GM19043 (cell line): ENCODE measurements around the gene FIBIN.
"Not testable (repeated sequence)": the region's sequence is repeated elsewhere in the genome, so short reads cannot be mapped to it uniquely, and the experiment has no call there.

Experiments
- ATAC-seq: cut with Tn5 transposase; IDR thresholded peaks from one replicate; pipeline ENCODE4 v1.9.1; 2021; ENCODE audit warnings: low read depth; ENCODE audit not compliant: unreplicated experiment

FIBIN gene

DNA sequence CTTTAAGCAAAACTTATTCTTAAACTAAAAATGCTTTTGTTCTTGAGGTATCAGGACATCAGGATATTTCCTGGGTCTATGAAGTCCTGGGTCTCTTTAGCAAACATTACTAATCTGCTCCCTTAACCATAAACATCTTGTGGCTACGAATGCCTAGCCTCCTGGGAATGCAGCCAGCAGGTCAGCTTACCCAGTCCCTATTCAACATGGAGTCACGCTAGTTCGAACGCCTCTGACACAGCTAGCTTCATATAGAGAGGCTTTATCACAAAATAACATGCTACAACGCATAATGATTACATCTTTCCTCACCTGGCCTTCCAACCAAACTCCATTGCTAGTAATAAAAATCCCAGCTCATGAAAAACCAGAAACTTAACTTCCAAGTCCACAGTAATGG lies 17.5 kb upstream of the FIBIN start:
- ATAC-seq, result no peak

GRCh38 chr11:26977209-26977608 lies 16.7 kb upstream of the FIBIN start:
- not testable (repeated sequence) for ATAC-seq

DNA sequence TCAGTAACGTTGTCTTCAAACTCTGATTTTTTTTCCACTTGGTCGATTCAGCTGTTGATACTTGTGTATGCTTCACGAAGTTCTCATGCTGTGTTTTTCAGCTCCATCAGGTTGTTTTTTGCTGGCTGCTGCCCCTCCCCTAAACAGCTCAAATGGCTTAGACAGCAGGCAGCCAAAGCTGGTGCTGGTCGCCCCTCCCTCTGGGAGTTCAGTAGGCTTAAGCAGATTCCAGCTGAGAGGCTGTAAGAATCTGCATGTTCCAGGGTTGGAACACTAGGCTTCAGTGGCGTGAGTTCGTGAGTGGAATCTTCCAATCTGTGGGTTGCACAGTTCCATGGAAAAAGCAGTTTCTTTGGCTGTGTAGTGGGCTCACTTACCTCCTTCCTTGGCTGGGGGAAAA lies 10.3 kb upstream of the FIBIN start:
- ATAC-seq, result no peak

GRCh38 chr11:26985470-26985869 lies 8.4 kb upstream of the FIBIN start:
- ATAC-seq, result no peak

GRCh38 chr11:26985943-26986342 lies 8.0 kb upstream of the FIBIN start:
- no peak for ATAC-seq

- ATAC-seq, result no peak
Measured at GRCh38 chr11:26987272-26987671, 6.6 kb upstream of the FIBIN start.

GRCh38 chr11:26987731-26988130 lies 6.2 kb upstream of the FIBIN start:
- no peak for ATAC-seq

- no peak for ATAC-seq
Measured at GRCh38 chr11:26992031-26992541, 1.8 kb upstream of the FIBIN start.

- no peak for ATAC-seq
Measured at GRCh38 chr11:26994631-26995095, 751 bp downstream of the FIBIN start.

DNA sequence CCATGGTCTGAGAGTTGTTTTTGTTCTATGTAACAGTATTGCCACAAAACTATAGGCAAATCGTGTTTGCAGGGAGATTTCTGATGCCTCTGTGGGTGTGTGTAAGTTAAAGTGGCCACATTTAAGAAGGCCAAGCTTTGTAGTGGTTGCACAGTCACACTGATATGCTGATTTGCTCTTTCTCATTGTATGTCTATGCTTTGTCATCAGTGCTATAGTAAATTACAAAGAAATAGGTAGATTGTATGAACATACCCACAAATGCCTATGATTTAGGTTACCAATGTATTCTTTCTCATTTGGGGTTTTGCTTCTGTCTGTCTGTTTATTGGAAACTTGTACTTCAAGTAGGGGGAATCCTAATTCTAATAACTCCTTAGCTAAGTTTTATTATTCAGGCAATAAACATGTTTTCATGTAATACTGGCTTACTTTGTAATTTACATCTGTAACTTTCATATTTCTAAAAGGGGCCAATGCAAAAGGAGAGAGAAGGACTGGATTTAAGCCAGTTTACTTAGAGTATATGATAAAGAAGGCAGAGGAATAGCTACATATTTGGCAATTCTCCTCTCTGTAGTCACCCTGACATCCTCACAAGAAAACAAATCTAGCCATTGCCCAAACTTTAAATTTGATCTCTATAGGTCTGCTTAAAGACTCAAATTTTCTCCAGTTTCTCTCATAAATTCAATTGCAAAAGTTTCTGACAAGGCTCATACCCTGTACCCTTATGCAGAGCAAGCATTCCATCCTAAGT lies 2.0 kb downstream of the FIBIN start:
- no peak for ATAC-seq

GRCh38 chr11:26997378-26997777 lies 3.5 kb downstream of the FIBIN start:
- ATAC-seq, result no peak

GRCh38 chr11:27001136-27001730 lies 7.3 kb downstream of the FIBIN start:
- ATAC-seq, result not testable (repeated sequence)

DNA sequence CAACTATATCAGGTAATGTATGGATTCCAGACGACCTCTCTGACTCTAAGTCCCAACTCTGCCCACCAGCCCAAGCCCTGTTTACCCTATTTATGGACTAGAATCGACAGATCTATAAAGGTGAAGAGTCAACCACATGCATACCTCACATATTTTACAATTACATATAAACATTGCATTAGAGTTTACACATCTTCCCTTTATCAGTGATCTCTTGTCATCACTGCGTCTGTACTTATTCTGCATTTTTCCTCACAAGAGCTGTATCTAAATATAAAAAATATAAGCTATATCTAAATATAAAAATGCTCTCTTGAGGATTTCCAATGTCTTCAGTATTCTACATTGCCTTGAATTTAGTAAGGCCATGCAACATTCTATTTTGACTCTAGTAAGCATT lies 8.5 kb downstream of the FIBIN start:
- ATAC-seq, result no peak

GRCh38 chr11:27002838-27003237 lies 8.9 kb downstream of the FIBIN start:
- ATAC-seq, result no peak

GRCh38 chr11:27004103-27004502 lies 10.2 kb downstream of the FIBIN start:
- ATAC-seq, result no peak

DNA sequence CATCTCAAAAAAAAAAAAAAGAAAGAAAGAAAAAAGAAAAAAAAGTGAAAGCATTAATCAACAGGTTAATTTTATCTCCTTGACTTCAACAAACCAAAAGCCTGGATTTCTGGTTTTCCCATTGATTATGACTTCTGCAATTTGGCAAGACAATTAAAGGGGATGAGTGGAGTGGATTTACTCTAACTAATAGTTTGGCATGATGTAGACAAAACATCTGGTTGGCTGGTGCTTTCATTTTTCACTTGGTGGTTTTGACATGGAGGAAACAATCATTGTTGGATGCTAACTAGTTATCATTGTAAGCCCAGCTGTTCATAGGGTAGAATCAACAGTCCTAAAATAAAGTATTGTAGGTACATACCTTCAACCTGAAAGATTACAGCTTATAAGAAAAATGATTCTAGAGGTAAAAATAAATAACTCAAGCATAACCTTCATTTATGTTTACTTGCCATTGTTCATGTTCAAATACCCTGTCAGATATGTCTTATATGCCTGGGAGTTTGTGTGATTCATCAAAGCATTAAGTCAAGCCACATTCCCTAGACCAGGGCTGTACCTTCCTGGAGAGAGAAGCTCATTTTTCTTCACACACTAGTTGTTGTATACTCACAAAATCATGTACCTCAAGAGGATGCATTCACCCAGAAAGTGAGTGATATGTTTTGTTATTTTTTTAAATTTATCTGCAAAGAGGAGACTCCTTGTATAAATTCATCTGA lies 15.1 kb downstream of the FIBIN start:
- ATAC-seq, result no peak

- no peak for ATAC-seq
Measured at GRCh38 chr11:27011560-27012233, 17.8 kb downstream of the FIBIN start.

GRCh38 chr11:27012234-27012921 lies 18.5 kb downstream of the FIBIN start:
- no peak for ATAC-seq

GRCh38 chr11:27013781-27014361 lies 20.0 kb downstream of the FIBIN start:
- ATAC-seq, result no peak
